Measurements from ENCODE around the gene CACNB4.

DNA sequence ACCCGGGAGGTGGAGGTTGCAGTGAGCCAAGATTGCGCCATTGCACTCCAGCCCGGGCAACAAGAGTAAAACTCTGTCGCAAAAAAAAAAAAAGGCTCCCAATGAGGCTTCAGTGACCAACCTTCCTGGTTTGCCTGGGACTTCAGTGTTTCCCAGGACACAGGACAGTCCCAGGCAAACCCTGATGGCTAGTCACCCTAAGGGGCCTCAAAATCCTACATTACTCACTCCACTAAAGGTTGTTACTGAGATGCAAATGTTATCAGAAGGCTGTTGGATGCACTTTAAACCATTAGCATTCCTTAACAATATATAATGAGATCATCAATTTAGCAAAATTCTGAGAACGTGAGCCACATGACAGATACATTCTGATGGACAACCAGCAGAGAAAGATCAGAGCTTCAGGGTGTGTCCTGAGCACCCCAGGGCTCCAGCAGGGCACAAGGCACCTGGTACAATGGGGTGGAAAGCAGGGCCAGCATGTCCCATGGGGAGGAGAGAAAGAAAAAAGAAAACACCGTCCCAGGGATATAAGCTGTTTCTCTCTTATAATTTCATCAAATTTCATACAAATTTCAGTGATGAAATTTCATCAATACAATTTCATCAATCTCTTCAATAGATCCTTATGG lies 152.5 kb downstream of the CACNB4 start:
- TF ChIP-seq SUZ12 (IDR thresholded peaks at IDR 0.05) (no peak), FOXK2 (IDR thresholded peaks at IDR 0.05) (no peak), SP1 (IDR thresholded peaks at IDR 0.05) (no peak), FOXA1 (IDR thresholded peaks at IDR 0.05) (no peak), L3MBTL2 (conservative IDR thresholded peaks at IDR 0.05) (no peak), ARNT (IDR thresholded peaks at IDR 0.05) (no peak), TARDBP (IDR thresholded peaks at IDR 0.05) (no peak), NFRKB (IDR thresholded peaks at IDR 0.05) (no peak), FOXM1 (IDR thresholded peaks at IDR 0.05; ENCODE audit: borderline replicate concordance) (no peak), ZNF384 (IDR thresholded peaks at IDR 0.05) (no peak), BHLHE40 (IDR thresholded peaks at IDR 0.05; ENCODE audit: borderline replicate concordance) (no peak), CTBP1 (IDR thresholded peaks at IDR 0.05; ENCODE audit: borderline replicate concordance) (no peak)
- TF ChIP-seq, protein P1, sequence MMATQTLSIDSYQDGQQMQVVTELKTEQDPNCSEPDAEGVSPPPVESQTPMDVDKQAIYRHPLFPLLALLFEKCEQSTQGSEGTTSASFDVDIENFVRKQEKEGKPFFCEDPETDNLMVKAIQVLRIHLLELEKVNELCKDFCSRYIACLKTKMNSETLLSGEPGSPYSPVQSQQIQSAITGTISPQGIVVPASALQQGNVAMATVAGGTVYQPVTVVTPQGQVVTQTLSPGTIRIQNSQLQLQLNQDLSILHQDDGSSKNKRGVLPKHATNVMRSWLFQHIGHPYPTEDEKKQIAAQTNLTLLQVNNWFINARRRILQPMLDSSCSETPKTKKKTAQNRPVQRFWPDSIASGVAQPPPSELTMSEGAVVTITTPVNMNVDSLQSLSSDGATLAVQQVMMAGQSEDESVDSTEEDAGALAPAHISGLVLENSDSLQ (IDR thresholded peaks at IDR 0.05), result no peak

Measured in HEK293T (cell line).